ENCODE measurements around the gene ARGLU1.

DNA sequence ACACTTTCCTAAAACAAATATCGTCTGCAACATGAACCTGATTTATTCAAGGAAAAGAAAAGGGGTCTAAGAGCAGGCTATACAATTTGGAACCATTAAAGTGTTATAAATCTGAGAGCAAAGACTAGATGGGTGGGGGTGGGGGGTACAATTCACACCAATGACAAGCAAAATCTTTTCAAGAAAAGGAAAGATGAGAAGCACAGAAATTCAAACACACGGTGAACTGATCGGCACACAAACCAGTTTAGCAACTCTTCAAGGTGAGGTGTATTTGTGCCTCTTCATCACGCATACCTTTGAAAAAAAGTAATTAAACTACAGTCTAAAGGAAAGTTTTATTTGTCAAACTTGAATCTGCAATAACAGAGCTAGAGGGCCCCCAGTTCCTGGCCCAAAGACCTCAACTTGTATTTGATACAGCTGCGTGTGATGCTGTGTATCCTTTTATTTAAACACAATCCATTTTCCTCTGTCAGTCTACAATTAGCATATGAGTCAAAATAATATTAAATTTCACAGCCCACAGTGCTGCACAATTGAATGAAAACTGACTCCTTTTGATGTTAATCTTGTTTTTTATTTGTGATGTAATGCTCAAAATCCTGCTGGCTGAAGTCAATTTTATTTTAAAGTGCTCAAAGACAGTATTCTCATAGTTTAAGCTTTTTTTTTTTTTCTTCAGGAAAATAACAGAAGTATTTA is 46.7 kb downstream of the ARGLU1 start:
- TF ChIP-seq POLR2A (IDR thresholded peaks at IDR 0.05) = no peak
- TF ChIP-seq, protein P1, sequence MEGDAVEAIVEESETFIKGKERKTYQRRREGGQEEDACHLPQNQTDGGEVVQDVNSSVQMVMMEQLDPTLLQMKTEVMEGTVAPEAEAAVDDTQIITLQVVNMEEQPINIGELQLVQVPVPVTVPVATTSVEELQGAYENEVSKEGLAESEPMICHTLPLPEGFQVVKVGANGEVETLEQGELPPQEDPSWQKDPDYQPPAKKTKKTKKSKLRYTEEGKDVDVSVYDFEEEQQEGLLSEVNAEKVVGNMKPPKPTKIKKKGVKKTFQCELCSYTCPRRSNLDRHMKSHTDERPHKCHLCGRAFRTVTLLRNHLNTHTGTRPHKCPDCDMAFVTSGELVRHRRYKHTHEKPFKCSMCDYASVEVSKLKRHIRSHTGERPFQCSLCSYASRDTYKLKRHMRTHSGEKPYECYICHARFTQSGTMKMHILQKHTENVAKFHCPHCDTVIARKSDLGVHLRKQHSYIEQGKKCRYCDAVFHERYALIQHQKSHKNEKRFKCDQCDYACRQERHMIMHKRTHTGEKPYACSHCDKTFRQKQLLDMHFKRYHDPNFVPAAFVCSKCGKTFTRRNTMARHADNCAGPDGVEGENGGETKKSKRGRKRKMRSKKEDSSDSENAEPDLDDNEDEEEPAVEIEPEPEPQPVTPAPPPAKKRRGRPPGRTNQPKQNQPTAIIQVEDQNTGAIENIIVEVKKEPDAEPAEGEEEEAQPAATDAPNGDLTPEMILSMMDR (IDR thresholded peaks at IDR 0.05) = no peak
